ENCODE data around the gene CORO2A. TPM values are rescaled to one million over a fixed set of nuclear protein-coding genes. Genes with fewer than 3 reads are reported as not detected.
A peak's percentile ranks its signal among the peaks of the same experiment; 100 is the strongest.
"Not testable (repeated sequence)": the region's sequence is repeated elsewhere in the genome, so short reads cannot be mapped to it uniquely, and the experiment has no call there.

The CORO2A gene
- total RNA-seq, 4 donors from 2014 or later, result 0.77 to 4.8 (median 0.86) TPM

DNA sequence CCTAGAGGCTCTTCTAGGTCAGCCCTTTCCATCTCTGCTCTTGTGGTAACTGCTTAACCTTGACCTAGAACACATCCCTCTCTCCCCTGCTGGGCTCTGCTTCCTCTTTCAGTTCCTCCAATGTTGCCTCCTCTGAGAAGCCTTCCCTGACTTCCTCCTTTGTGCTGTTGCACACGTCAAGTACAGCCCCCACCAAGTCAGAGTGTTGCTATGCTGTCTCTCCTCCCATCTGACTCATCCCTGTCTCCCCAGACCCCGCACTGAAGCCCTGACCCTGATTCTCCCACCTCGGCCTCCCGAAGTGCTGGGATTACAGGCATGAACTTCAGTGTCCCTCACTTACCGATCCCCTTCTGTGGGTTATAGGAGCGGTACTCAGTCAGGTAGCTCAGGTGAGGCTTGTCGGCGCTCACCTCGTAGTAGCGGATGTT is 63.0 kb downstream of the CORO2A start:
- Histone ChIP-seq H3K27me3 (no peaks in the 10 kb centered on the region), H3K4me1 (no peaks in the 10 kb centered on the region), H3K4me3 (no peak overlapping the region), H3K27ac (no peak overlapping the region), H3K36me3 (no peaks in the 10 kb centered on the region), H3K9me3 (no peaks in the 10 kb centered on the region)
- ATAC-seq, result peak; percentile 43
- WGBS, 2 donors (ENCODE audit: low coverage in 1 of 2), result 57 to 81% methylated on average over 3 to 4 of the region's 10 CpGs
- TF ChIP-seq, protein P1, sequence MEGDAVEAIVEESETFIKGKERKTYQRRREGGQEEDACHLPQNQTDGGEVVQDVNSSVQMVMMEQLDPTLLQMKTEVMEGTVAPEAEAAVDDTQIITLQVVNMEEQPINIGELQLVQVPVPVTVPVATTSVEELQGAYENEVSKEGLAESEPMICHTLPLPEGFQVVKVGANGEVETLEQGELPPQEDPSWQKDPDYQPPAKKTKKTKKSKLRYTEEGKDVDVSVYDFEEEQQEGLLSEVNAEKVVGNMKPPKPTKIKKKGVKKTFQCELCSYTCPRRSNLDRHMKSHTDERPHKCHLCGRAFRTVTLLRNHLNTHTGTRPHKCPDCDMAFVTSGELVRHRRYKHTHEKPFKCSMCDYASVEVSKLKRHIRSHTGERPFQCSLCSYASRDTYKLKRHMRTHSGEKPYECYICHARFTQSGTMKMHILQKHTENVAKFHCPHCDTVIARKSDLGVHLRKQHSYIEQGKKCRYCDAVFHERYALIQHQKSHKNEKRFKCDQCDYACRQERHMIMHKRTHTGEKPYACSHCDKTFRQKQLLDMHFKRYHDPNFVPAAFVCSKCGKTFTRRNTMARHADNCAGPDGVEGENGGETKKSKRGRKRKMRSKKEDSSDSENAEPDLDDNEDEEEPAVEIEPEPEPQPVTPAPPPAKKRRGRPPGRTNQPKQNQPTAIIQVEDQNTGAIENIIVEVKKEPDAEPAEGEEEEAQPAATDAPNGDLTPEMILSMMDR (IDR thresholded peaks at IDR 0.05), result no peak
- TF ChIP-seq POLR2A (IDR thresholded peaks at IDR 0.05) (no peak), POLR2AphosphoS5 (IDR thresholded peaks at IDR 0.05) (no peak), EP300 (IDR thresholded peaks at IDR 0.05) (no peak)

DNA sequence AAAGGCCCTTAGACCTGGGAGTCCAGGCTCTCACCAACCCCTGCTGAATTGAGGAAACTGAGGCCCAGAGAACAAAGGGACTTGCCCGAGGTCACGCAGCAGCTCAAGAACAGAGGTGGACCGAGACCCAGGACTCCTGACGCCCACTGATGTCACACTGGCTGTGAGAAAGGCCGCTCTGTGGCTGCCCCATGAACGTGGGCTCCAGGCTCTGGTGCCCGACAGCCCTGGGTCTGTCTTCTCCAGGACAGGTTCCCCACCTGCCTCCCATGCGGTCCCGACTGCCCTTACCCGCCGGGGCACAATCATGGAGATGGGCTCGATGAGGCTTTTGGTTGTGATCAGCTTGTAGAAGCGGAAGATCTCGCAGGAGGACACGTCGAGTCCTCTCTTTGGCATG is 64.1 kb downstream of the CORO2A start:
- TF ChIP-seq, protein P1 (IDR thresholded peaks at IDR 0.05), result no peak
- TF ChIP-seq POLR2AphosphoS5 (IDR thresholded peaks at IDR 0.05), result no peak
- no peak for TF ChIP-seq POLR2A (IDR thresholded peaks at IDR 0.05)
- H3K27ac ChIP-seq, result no peak overlapping the region
- no peaks in the 10 kb centered on the region for H3K4me1 ChIP-seq
- H3K36me3 ChIP-seq, result no peaks in the 10 kb centered on the region
- H3K4me3 ChIP-seq, result no peak overlapping the region
- H3K27me3 ChIP-seq, result no peaks in the 10 kb centered on the region
- WGBS, 2 donors (ENCODE audit: low coverage in 1 of 2), result 90 to 93% methylated on average over 2 to 5 of the region's 16 CpGs
- no peaks in the 10 kb centered on the region for H3K9me3 ChIP-seq
- no peak for ATAC-seq

DNA sequence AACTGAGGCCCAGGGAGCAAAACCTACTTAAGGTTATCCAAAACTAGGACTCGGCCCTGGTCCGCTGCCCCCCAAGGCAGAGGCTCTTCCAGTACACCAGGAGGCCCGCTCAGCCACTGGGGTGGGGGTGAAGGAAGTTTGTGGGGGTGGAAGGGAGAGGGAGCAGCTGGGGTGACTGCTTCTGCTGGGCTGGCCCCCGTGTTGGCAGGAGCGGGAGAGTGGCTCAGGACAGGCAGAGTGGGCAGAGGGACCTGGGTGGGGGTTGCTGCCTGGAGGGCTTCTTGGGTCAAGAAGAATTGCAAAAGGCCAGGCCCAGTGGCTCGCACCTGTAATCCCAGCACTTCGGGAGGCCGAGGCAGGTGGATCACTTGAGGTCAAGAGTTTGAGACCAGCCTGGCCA is 65.2 kb downstream of the CORO2A start:
- Histone ChIP-seq H3K4me3 (no peak overlapping the region), H3K27ac (no peak overlapping the region), H3K9me3 (no peaks in the 10 kb centered on the region), H3K4me1 (no peaks in the 10 kb centered on the region), H3K27me3 (no peaks in the 10 kb centered on the region), H3K36me3 (no peaks in the 10 kb centered on the region)
- no peak for ATAC-seq
- TF ChIP-seq, protein P1 (IDR thresholded peaks at IDR 0.05), result no peak
- TF ChIP-seq POLR2A (IDR thresholded peaks at IDR 0.05) (no peak), POLR2AphosphoS5 (IDR thresholded peaks at IDR 0.05) (no peak), EP300 (IDR thresholded peaks at IDR 0.05) (no peak)
- no CpG with 5 or more reads among the region's 8 CpGs for WGBS, 2 donors (ENCODE audit: low coverage in 1 of 2)

DNA sequence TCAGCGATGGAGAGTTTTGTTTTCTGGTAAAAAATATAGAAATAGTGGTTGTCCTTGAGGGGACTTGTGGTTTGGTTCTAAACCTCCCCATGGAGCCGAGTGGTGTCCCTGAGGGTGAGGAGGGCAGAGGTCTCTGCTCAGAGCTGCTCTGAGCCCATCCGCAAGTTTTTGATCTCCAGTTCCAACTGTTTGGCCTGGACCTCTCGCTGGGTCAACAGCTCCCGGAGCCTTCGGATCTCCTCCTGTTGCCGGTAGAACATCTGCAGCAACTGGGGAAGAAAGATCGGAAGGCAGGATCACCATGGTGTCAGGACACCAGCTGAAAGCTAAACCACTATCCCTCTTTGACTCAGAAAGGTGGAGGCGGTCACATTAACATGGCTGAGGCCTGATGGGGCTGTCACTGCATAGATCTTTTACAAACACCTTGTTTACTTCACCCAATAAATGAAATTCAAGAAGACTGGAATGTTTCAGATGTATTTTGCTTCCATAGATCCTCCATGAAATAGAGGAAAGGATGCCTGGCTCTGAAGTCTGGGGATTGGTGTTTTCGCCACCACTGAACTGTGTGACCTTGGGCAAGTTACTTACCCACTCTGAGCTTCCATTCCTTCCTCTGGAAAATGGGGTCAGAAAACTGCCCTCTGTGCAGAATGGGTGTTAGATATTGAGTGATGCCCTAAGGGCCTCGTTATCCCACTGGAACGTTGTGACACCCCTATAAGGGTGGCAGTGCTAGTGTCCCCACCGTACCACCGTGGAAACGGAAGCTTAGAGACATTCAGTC is 67.6 kb downstream of the CORO2A start:
- no peaks in the 10 kb centered on the region for H3K9me3 ChIP-seq

DNA sequence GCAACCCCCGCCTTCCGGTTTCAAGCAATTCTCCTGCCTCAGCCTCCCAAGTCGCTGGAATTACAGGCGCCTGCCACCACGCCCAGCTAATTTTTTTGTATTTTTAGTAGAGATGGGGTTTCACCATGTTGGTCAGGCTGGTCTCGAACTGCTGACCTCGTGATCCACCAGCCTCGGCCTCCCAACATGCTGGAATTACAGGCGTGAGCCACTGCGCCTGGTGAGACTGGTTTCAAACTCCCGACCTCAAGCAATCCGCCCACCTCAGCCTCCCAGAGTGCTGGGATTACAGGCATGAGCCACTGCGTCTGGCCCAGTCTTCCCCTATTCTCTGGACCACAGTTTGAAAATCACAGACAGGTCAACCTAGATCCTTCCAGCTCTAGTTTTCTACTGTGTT is 68.3 kb downstream of the CORO2A start:
- not testable (repeated sequence) for H3K27me3 ChIP-seq, H3K4me1 ChIP-seq, H3K9me3 ChIP-seq, H3K27ac ChIP-seq, H3K36me3 ChIP-seq, H3K4me3 ChIP-seq, ATAC-seq
- WGBS, 2 donors (ENCODE audit: low coverage in 1 of 2), result 95% methylated on average over 4 of the region's 13 CpGs; no CpG with 5 or more reads in 1 of the 2 donors

More for the DNA sequence above, 67.6 kb downstream of the CORO2A start:
- Histone ChIP-seq H3K4me3 (no peak overlapping the region), H3K27me3 (no peaks in the 10 kb centered on the region), H3K27ac (no peak overlapping the region), H3K36me3 (no peaks in the 10 kb centered on the region), H3K4me1 (no peaks in the 10 kb centered on the region)
- TF ChIP-seq POLR2A (IDR thresholded peaks at IDR 0.05), result no peak
- no peak for TF ChIP-seq POLR2AphosphoS5 (IDR thresholded peaks at IDR 0.05)
- TF ChIP-seq, protein P1 (IDR thresholded peaks at IDR 0.05), result no peak
- no peak for TF ChIP-seq EP300 (IDR thresholded peaks at IDR 0.05)
- ATAC-seq, result no peak
- 72 to 80% methylated on average over 3 to 5 of the region's 15 CpGs for WGBS, 2 donors (ENCODE audit: low coverage in 1 of 2)
